CD4-positive, alpha-beta T cell treated with Interleukin-12 subunit alpha and Interleukin-12 subunit beta, for 1 hour (primary cell): Measurements from ENCODE around the gene TIAL1.
"Not testable (repeated sequence)": the region's sequence is repeated elsewhere in the genome, so short reads cannot be mapped to it uniquely, and the experiment has no call there.

ENCODE experiments used
- DNase-seq: peaks from one replicate; pipeline ENCODE4 v3.0.0-alpha.2; 2020

TIAL1 gene

GRCh38 chr10:119613741-119614140 lies 17.0 kb upstream of the TIAL1 start:
- DNase-seq: no peak

GRCh38 chr10:119611433-119611832 lies 14.7 kb upstream of the TIAL1 start:
- DNase-seq: no peak

GRCh38 chr10:119609516-119609915 lies 12.8 kb upstream of the TIAL1 start:
- DNase-seq: no peak

GRCh38 chr10:119608316-119609155 lies 11.8 kb upstream of the TIAL1 start:
- DNase-seq: peak; percentile 47

- DNase-seq: no peak
Measured at GRCh38 chr10:119604468-119604867, 7.7 kb upstream of the TIAL1 start.

- DNase-seq: peak; percentile 47
Measured at GRCh38 chr10:119602241-119603095, 5.7 kb upstream of the TIAL1 start.

- DNase-seq: no peak
Measured at GRCh38 chr10:119598397-119598796, 1.6 kb upstream of the TIAL1 start.

- no peak for DNase-seq
Measured at GRCh38 chr10:119597405-119598186, 832 bp upstream of the TIAL1 start.

GRCh38 chr10:119595676-119596515 lies 868 bp downstream of the TIAL1 start:
- peak; percentile 43 for DNase-seq

GRCh38 chr10:119595134-119595675 lies 1.6 kb downstream of the TIAL1 start:
- no peak for DNase-seq

- DNase-seq: no peak
Measured at GRCh38 chr10:119588071-119588470, 8.7 kb downstream of the TIAL1 start.

GRCh38 chr10:119578355-119578754 lies 18.4 kb downstream of the TIAL1 start:
- DNase-seq: no peak

- DNase-seq: peak; percentile 32
Measured at GRCh38 chr10:119575991-119576390, 20.8 kb downstream of the TIAL1 start.

GRCh38 chr10:119575506-119575905 lies 21.3 kb downstream of the TIAL1 start:
- peak; percentile 65 for DNase-seq

GRCh38 chr10:119567978-119568377 lies 28.8 kb downstream of the TIAL1 start:
- DNase-seq: no peak

GRCh38 chr10:119562097-119562496 lies 34.7 kb downstream of the TIAL1 start:
- no peak for DNase-seq

GRCh38 chr10:119559511-119559910 lies 37.3 kb downstream of the TIAL1 start:
- DNase-seq: not testable (repeated sequence)

- DNase-seq: not testable (repeated sequence)
Measured at GRCh38 chr10:119556081-119556480, 40.7 kb downstream of the TIAL1 start.

GRCh38 chr10:119555178-119555784 lies 41.5 kb downstream of the TIAL1 start:
- no peak for DNase-seq

- DNase-seq: no peak
Measured at GRCh38 chr10:119550827-119551226, 45.9 kb downstream of the TIAL1 start.

- no peak for DNase-seq
Measured at GRCh38 chr10:119549247-119549999, 47.3 kb downstream of the TIAL1 start.
